ENCODE measurements around the gene UBE3A. TPM values are rescaled to one million over a fixed set of nuclear protein-coding genes. Genes with fewer than 3 reads are reported as not detected.
"Not testable (repeated sequence)": the region's sequence is repeated elsewhere in the genome, so short reads cannot be mapped to it uniquely, and the experiment has no call there.

The UBE3A gene
- total RNA-seq, 3 donors from 2014 or later: 60.2 to 103 (median 80.0) TPM

- H3K36me3 ChIP-seq: no peaks in the 10 kb centered on the region
- no peak overlapping the region for H3K27ac ChIP-seq
- no peaks in the 10 kb centered on the region for H3K4me1 ChIP-seq
- no peak for TF ChIP-seq CTCF (IDR thresholded peaks at IDR 0.05)
- TF ChIP-seq POLR2AphosphoS5 (IDR thresholded peaks at IDR 0.05): no peak
- TF ChIP-seq POLR2A (IDR thresholded peaks at IDR 0.05): no peak
- H3K9me3 ChIP-seq: peaks cover 6 to 16% of the 10 kb centered on the region in 2 donors
- DNase-seq (ENCODE audit: low spot score in 2 of 2): no peak
- H3K4me3 ChIP-seq: no peak overlapping the region
- intact Hi-C loops (cut with DNase I; ENCODE audit: low total_unique reads): no loop called here
- no peaks in the 10 kb centered on the region for H3K27me3 ChIP-seq
Observed at GRCh38 chr15:25455226-25455625, 16.4 kb upstream of the UBE3A start.

GRCh38 chr15:25454771-25455170 is 15.9 kb upstream of the UBE3A start:
- TF ChIP-seq CTCF (IDR thresholded peaks at IDR 0.05) (no peak), POLR2AphosphoS5 (IDR thresholded peaks at IDR 0.05) (no peak), POLR2A (IDR thresholded peaks at IDR 0.05) (no peak)
- Histone ChIP-seq H3K27me3 (no peaks in the 10 kb centered on the region), H3K4me3 (no peak overlapping the region), H3K9me3 (peaks cover 6 to 16% of the 10 kb centered on the region in 2 donors), H3K4me1 (no peaks in the 10 kb centered on the region), H3K36me3 (no peaks in the 10 kb centered on the region), H3K27ac (no peak overlapping the region)
- intact Hi-C loops (cut with DNase I; ENCODE audit: low total_unique reads): no loop called here
- DNase-seq (ENCODE audit: low spot score in 2 of 2): no peak

- H3K36me3 ChIP-seq; intact Hi-C loops (cut with DNase I; ENCODE audit: low total_unique reads); H3K4me1 ChIP-seq; H3K27ac ChIP-seq; H3K4me3 ChIP-seq; H3K27me3 ChIP-seq; DNase-seq (ENCODE audit: low spot score in 2 of 2): not testable (repeated sequence)
- H3K9me3 ChIP-seq: peaks cover 6 to 16% of the 10 kb centered on the region in 2 donors
Observed at GRCh38 chr15:25453246-25453645, 14.4 kb upstream of the UBE3A start.

- intact Hi-C loops (cut with DNase I; ENCODE audit: low total_unique reads): no loop called here
Observed at GRCh38 chr15:25451501-25451900, 12.7 kb upstream of the UBE3A start.

GRCh38 chr15:25450163-25450562 is 11.3 kb upstream of the UBE3A start:
- intact Hi-C loops (cut with DNase I; ENCODE audit: low total_unique reads): no loop called here
- Histone ChIP-seq H3K4me3 (no peak overlapping the region), H3K36me3 (no peaks in the 10 kb centered on the region), H3K27me3 (no peaks in the 10 kb centered on the region), H3K27ac (no peak overlapping the region), H3K9me3 (peaks cover 6 to 16% of the 10 kb centered on the region in 2 donors), H3K4me1 (no peaks in the 10 kb centered on the region)
- no peak for TF ChIP-seq POLR2A (IDR thresholded peaks at IDR 0.05)
- no peak for TF ChIP-seq CTCF (IDR thresholded peaks at IDR 0.05)
- TF ChIP-seq POLR2AphosphoS5 (IDR thresholded peaks at IDR 0.05): no peak
- DNase-seq (ENCODE audit: low spot score in 2 of 2): no peak

More at GRCh38 chr15:25451501-25451900, 12.7 kb upstream of the UBE3A start:
- no peak for DNase-seq (ENCODE audit: low spot score in 2 of 2)
- H3K9me3 ChIP-seq: peaks cover 6 to 16% of the 10 kb centered on the region in 2 donors
- no peaks in the 10 kb centered on the region for H3K27me3 ChIP-seq
- no peak overlapping the region for H3K27ac ChIP-seq
- H3K36me3 ChIP-seq: no peaks in the 10 kb centered on the region
- H3K4me1 ChIP-seq: no peaks in the 10 kb centered on the region
- no peak overlapping the region for H3K4me3 ChIP-seq
- TF ChIP-seq POLR2A (IDR thresholded peaks at IDR 0.05): no peak
- no peak for TF ChIP-seq POLR2AphosphoS5 (IDR thresholded peaks at IDR 0.05)
- no peak for TF ChIP-seq CTCF (IDR thresholded peaks at IDR 0.05)

- intact Hi-C loops (cut with DNase I; ENCODE audit: low total_unique reads): no loop called here
Observed at GRCh38 chr15:25446076-25446475, 7.3 kb upstream of the UBE3A start.

More at GRCh38 chr15:25446076-25446475, 7.3 kb upstream of the UBE3A start:
- Histone ChIP-seq H3K9me3 (peaks cover 3 to 6% of the 10 kb centered on the region in 2 donors), H3K4me3 (no peak overlapping the region), H3K4me1 (no peaks in the 10 kb centered on the region), H3K27me3 (no peaks in the 10 kb centered on the region), H3K36me3 (no peaks in the 10 kb centered on the region), H3K27ac (no peak overlapping the region)
- TF ChIP-seq CTCF (IDR thresholded peaks at IDR 0.05) (no peak), POLR2A (IDR thresholded peaks at IDR 0.05) (no peak), POLR2AphosphoS5 (IDR thresholded peaks at IDR 0.05) (no peak)
- DNase-seq (ENCODE audit: low spot score in 2 of 2): no peak
